ENCODE data around the gene KCNB1. TPM values are rescaled to one million over a fixed set of nuclear protein-coding genes. Genes with fewer than 3 reads are reported as not detected.
A peak's percentile ranks its signal among the peaks of the same experiment; 100 is the strongest.

Gene KCNB1
- polyA plus RNA-seq, 10 donors, result 5.2 to 15.7 (median 8.2) TPM

GRCh38 chr20:49503176-49503575 lies 20.7 kb upstream of the KCNB1 start:
- no peak for DNase-seq

DNA sequence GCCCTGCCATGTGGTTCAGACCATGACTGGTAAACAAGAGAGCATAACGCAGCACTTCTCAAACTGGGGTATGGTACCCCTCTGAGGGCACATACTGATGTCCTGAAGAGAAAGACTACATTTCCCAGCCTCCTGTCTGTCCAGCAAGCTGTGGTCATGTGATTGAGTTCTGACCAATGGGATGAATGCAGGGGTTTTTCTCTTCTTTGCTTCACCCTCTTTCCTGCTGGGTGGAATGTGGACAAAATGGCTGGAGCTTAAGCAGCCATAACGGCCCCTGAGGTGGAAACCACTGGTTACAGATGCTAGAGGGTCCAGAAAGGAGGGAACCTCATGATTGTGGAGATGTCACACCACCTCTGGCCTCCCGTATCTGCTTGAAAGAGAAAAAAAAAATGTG lies 19.4 kb upstream of the KCNB1 start:
- DNase-seq, result no peak

- DNase-seq, result no peak
These were observed 14.9 kb upstream of the KCNB1 start for GRCh38 chr20:49497398-49497669.

GRCh38 chr20:49496553-49497397 lies 14.3 kb upstream of the KCNB1 start:
- DNase-seq, result no peak

- DNase-seq, result no peak
These were observed 13.6 kb upstream of the KCNB1 start for GRCh38 chr20:49496043-49496442.

DNA sequence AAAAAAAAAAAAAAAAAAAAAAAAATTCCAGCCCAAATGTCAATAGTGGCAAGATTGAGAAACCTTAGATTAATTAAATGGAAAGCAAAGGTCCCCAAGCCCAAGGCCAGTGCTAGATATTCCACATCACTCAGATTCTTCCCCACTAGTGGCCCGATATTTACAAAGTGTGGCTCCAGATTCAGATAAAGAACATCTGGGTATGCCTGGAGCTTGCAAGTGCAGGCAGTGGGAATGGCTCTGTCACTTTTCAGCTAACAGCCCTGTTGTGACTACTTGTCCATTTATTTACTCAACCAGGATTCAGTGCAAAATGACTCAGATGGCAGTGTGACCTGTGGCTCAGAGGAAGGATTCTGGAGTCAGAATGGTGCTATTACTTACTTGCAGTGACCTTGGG lies 8.2 kb upstream of the KCNB1 start:
- no peak for DNase-seq

- DNase-seq, result no peak
These were observed 7.2 kb upstream of the KCNB1 start for GRCh38 chr20:49489688-49490087.

GRCh38 chr20:49486064-49486463 lies 3.6 kb upstream of the KCNB1 start:
- DNase-seq, result no peak

- no peak for DNase-seq
These were observed 3.1 kb upstream of the KCNB1 start for GRCh38 chr20:49485563-49485962.

GRCh38 chr20:49484180-49485140 lies 2.0 kb upstream of the KCNB1 start:
- DNase-seq, result peak; percentile 69 to 90 (median 81)

DNA sequence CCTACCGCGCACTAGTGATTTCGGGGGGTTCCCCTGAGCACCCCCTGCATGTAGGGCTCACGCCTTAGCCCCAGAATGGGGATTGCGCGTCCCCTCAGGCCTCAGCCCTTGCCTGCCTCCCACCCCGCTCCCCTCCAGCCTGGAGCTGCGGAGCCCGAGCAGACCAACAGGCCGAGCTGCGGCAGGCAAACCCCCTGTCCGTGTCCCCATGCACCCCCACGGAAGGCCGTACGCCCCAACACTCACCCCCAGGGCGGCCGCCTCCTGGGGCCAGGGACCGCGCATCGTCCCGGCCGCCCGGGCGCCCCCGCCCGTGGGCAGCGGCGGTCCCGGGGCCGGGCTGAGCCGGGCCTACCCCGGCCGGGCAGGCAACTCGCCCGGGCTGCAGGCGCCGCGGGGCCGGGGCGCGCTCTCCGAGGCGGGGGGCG lies 1.2 kb upstream of the KCNB1 start:
- peak in 1 of 3 donors; percentile 43 for DNase-seq

DNA sequence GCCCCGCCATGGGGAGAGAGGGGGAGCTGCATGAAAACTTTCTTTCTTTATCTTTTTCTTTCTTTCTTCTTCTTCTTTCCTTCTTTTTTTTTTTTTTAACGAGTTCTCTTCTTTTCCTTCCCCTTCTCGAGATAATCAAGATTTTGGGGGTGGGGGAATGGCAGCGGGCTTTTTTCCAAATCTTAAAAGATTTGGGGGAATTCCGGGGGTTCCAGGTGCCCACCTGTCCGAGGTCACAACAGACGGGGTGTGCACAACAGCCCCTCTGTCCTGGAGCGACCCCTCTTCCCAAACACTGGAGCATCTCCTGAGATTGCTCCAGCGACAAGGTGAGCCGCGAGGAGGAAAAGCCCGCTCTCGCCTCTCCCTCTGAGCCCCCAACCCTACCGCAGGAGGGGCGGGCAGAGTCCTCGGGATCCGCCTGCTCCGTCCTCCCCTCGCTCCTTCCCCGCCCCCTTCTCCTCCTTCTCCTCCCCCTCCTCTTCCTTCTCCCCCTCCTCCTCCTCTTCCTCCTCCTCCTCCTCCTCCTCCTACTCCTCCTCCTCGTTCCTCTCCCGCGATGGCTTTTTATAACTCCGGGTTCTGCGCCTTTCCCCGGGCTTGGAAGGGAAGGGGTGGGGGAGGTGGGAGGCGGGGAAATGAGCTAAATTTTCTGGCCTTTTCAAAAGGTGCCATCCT lies 689 bp upstream of the KCNB1 start:
- DNase-seq, result peak in 1 of 3 donors; percentile 20

- no peak for DNase-seq
These were observed 295 bp downstream of the KCNB1 start for GRCh38 chr20:49482173-49482572.

GRCh38 chr20:49481116-49481515 lies 1.4 kb downstream of the KCNB1 start:
- DNase-seq, result no peak

- no peak for DNase-seq
These were observed 2.2 kb downstream of the KCNB1 start for GRCh38 chr20:49480236-49480635.

DNA sequence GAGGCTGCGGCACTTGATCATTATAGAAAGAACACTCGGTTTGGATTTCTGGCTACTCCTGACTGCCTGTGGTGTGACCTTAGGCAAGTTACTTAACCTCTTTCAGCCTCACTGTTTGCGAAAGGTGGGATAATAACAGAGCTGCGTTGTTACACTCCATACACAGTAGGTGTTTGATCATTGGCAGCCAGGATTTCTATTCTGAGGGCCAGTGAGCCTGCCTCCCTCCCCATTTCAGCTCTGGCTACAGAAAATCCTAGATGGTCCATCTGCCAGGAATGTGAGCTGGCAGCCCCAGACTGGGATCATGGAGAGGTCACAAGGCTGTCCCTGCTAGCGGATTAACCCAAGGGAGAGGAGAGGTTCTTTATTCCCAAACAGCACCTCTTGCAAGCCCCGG lies 2.7 kb downstream of the KCNB1 start:
- DNase-seq, result no peak

GRCh38 chr20:49478754-49479689 lies 3.4 kb downstream of the KCNB1 start:
- DNase-seq, result no peak

GRCh38 chr20:49478266-49478665 lies 4.2 kb downstream of the KCNB1 start:
- no peak for DNase-seq

GRCh38 chr20:49477200-49477599 lies 5.3 kb downstream of the KCNB1 start:
- DNase-seq, result no peak

- DNase-seq, result no peak
These were observed 6.5 kb downstream of the KCNB1 start for GRCh38 chr20:49476016-49476355.

GRCh38 chr20:49475292-49476015 lies 7.0 kb downstream of the KCNB1 start:
- no peak for DNase-seq
